K562 (cell line): ENCODE results near the gene ZC3HAV1L. TPM values are rescaled to one million over a fixed set of nuclear protein-coding genes. Genes with fewer than 3 reads are reported as not detected.
A peak's percentile ranks its signal among the peaks of the same experiment; 100 is the strongest.

Experiments
- ATAC-seq: fragments of 200-7000 bp; cut with Tn5 transposase; 3 replicates; pipeline ENCODE4 v1.9.1; 2020; ENCODE audit warnings: moderate library complexity
- BruUV-seq: library from RNA; stranded (reverse); fragments of 400-500 nt; replicated peaks from 2 replicates; lab custom pipeline; 2021; lab: Mats Ljungman, UMichigan
- CTCF ChIA-PET: fragments of 300-600 bp; formaldehyde crosslinking; extraction: SDS; loops from one replicate; lab custom pipeline; 2021; ENCODE audit warnings: low intra/inter-chr PET ratio; lab: Yijun Ruan, JAX
- POLR2A ChIA-PET: fragments of 300-600, 350-650 bp; sonication (Branson Sonifier 250); formaldehyde crosslinking; extraction: SDS; loops from one replicate; lab custom pipeline; 2021; ENCODE audit warnings: antibody characterized with exemption, inconsistent platforms; lab: Yijun Ruan, JAX
- DNase-seq, 4 experiments: peaks; one replicate each; pipeline versions ENCODE4 v3.0.0 to v3.0.0-alpha.2; 2011 to 2018; ENCODE audit warnings: low spot score in 3 of 4, mixed read lengths in 3 of 4; ENCODE audit errors: extremely low read depth in 1 of 4
- FAIRE-seq: peaks from 2 replicates; lab custom pipeline; 2011; peaks lifted over from hg19 to GRCh38; lab: Jason Lieb, UNC
- H2AFZ ChIP-seq: 2 replicates; pipeline ENCODE4 v1.6.0; 2011; ENCODE audit warnings: low read depth, low read length, control low read depth, inconsistent platforms
- H3K27ac ChIP-seq: fragments of 200-600 bp; 3 replicates; pipeline ENCODE4 v1.8.0; 2011; ENCODE audit warnings: low read depth, mild to moderate bottlenecking, control low read depth, inconsistent platforms, low read length, moderate library complexity, mixed read lengths; ENCODE audit errors: extremely low read depth
- H3K27me3 ChIP-seq, 2 experiments: fragments of 300-600 bp in 1 of 2; 2 replicates in 1 of 2; 3 replicates in 1 of 2; pipeline versions ENCODE4 v1.6.0 to v1.8.0; 2011; ENCODE audit warnings: inconsistent platforms in 2 of 2, low read length in 2 of 2, mild to moderate bottlenecking in 1 of 2, mixed read lengths in 1 of 2, moderate library complexity in 1 of 2; ENCODE audit not compliant: control insufficient read depth in 2 of 2, insufficient read depth in 2 of 2
- H3K36me3 ChIP-seq: fragments of 300-600 bp; 3 replicates; pipeline ENCODE4 v1.8.0; 2011; ENCODE audit warnings: mild to moderate bottlenecking, low read length, inconsistent platforms; ENCODE audit not compliant: control insufficient read depth, insufficient read depth
- H3K4me1 ChIP-seq, 2 experiments: fragments of 200-600 bp in 1 of 2; replicated peaks in 1 of 2; 2 replicates in 1 of 2; 3 replicates in 1 of 2; pipeline versions ENCODE4 v1.5.1 to v1.8.0; 2011; ENCODE audit warnings: inconsistent platforms in 2 of 2, low read length in 2 of 2, mild to moderate bottlenecking in 1 of 2, mixed read lengths in 1 of 2, moderate library complexity in 1 of 2; ENCODE audit not compliant: control insufficient read depth in 2 of 2, insufficient read depth in 2 of 2
- H3K4me2 ChIP-seq: 2 replicates; pipeline ENCODE4 v1.6.1; 2011; ENCODE audit warnings: low read length, control low read depth, inconsistent platforms, mixed read lengths; ENCODE audit not compliant: insufficient read depth
- H3K4me3 ChIP-seq: fragments of 200-600 bp; sonication (generic), shearing (Covaris generic); 2 replicates; pipeline ENCODE4 v1.5.1; 2016; ENCODE audit warnings: control low read depth, inconsistent platforms
- H3K79me2 ChIP-seq: fragments of 200-600 bp; 3 replicates; pipeline ENCODE4 v1.8.0; 2011; ENCODE audit warnings: low read length, inconsistent platforms; ENCODE audit not compliant: control insufficient read depth, insufficient read depth
- H3K9ac ChIP-seq, 2 experiments: 2 replicates each; pipeline versions ENCODE4 v1.6.0 to v1.6.1; 2011; ENCODE audit warnings: low read depth in 2 of 2, low read length in 2 of 2, control low read depth in 1 of 2, inconsistent platforms in 1 of 2, mild to moderate bottlenecking in 1 of 2, mixed read lengths in 1 of 2; ENCODE audit not compliant: insufficient read depth in 1 of 2
- H3K9me1 ChIP-seq: one replicate; pipeline ENCODE4 v1.6.0; 2011; ENCODE audit warnings: inconsistent platforms, mild to moderate bottlenecking, low read length, moderate library complexity; ENCODE audit not compliant: control insufficient read depth, insufficient read depth
- H3K9me3 ChIP-seq: replicated peaks from 2 replicates; pipeline ENCODE4 v1.5.1; 2011; ENCODE audit warnings: low read depth, low read length, inconsistent platforms; ENCODE audit not compliant: control insufficient read depth, insufficient read depth
- H4K20me1 ChIP-seq: replicated peaks from 2 replicates; pipeline ENCODE4 v1.6.1; 2011; ENCODE audit warnings: low read length, inconsistent platforms, mixed read lengths; ENCODE audit not compliant: control insufficient read depth, insufficient read depth
- CEBPG ChIP-seq, 3 experiments: fragments of 200-800 bp in 1 of 3; sonication (Bioruptor generic) in 1 of 3; sonication (generic) in 1 of 3; formaldehyde crosslinking in 1 of 3; IDR thresholded peaks in 2 of 3; conservative IDR thresholded peaks in 1 of 3; 2 replicates each; pipeline versions ENCODE4 v1.6.1 to v1.8.0; 2016 to 2022; ENCODE audit warnings: missing compliant biosample characterization in 2 of 3, missing genetic modification characterization in 2 of 3, mild to moderate bottlenecking in 1 of 3, missing genetic modification reagents in 1 of 3
- KDM5B ChIP-seq: fragments of 200-600 bp; sonication (generic); IDR thresholded peaks from 2 replicates; pipeline ENCODE4 v1.6.1; 2012; ENCODE audit warnings: low read depth, mild to moderate bottlenecking, moderate library complexity, low read length, control low read depth, inconsistent platforms; ENCODE audit not compliant: insufficient replicate concordance
- NFIC ChIP-seq: fragments of 450-650 bp; IDR thresholded peaks from 2 replicates; pipeline ENCODE4 v1.6.1; 2017; ENCODE audit warnings: mild to moderate bottlenecking, inconsistent platforms
- POLR2A ChIP-seq: fragments of 450-650 bp; conservative IDR thresholded peaks from 2 replicates; pipeline ENCODE4 v1.6.1; 2016
- POLR2B ChIP-seq: fragments of 450-650 bp; IDR thresholded peaks from 2 replicates; pipeline ENCODE4 v1.6.1; 2018; ENCODE audit warnings: low read depth; ENCODE audit not compliant: partially characterized antibody
- TSC22D4 ChIP-seq: fragments of 450-650 bp; IDR thresholded peaks from 2 replicates; pipeline ENCODE4 v1.6.1; 2016; ENCODE audit warnings: missing genetic modification characterization, missing biosample characterization, control low read depth
- ZNF280A ChIP-seq: fragments of 450-650 bp; IDR thresholded peaks from 2 replicates; pipeline ENCODE4 v1.6.1; 2018; ENCODE audit warnings: mild to moderate bottlenecking, low read depth; ENCODE audit not compliant: partially characterized antibody
- in situ Hi-C: fragments of 300-500 bp; cut with MboI; formaldehyde crosslinking; loops from 4 replicates; pipeline ENCODE4 v1.15.0; 2018; ENCODE audit warnings: inconsistent platforms, mixed read lengths
- intact Hi-C: fragments of 100-400 bp; cut with micrococcal nuclease; formaldehyde crosslinking; loops from 2 replicates; pipeline ENCODE4 v1.14.2; 2022
- polyA plus RNA-seq, 8 experiments: library from polyadenylated mRNA; depleted of rRNA in 4 of 8; stranded (reverse) in 5 of 8; unstranded in 3 of 8; fragments of >200 nt; fragmentation: Nextera tagmentation in 2 of 8; fragmentation: Illumina TruSeq in 1 of 8; extraction: Ambion mirVana in 2 of 8; extraction: Trizol in 1 of 8; gene quantifications; 2 replicates each; pipeline versions ENCODE4 v1.2.1 to v1.2.3, GENCODE V29; 2011 to 2014; ENCODE audit warnings: inconsistent platforms in 1 of 8, missing spikeins in 1 of 8
- total RNA-seq, 7 experiments: library from RNA; depleted of rRNA in 6 of 7; stranded (reverse); fragments of >200 nt in 6 of 7; fragmentation: Illumina TruSeq in 2 of 7; extraction: Trizol in 2 of 7; gene quantifications; 2 replicates each; pipeline versions ENCODE4 v1.2.1 to v1.2.3, GENCODE V29; 2011 to 2021; ENCODE audit warnings: low replicate concordance in 1 of 7

Gene ZC3HAV1L
- total and polyA plus RNA-seq, 9 of the 15 experiments (the other 6 are each of a cell fraction or from before 2014, with no cell fraction given): not detected

DNA sequence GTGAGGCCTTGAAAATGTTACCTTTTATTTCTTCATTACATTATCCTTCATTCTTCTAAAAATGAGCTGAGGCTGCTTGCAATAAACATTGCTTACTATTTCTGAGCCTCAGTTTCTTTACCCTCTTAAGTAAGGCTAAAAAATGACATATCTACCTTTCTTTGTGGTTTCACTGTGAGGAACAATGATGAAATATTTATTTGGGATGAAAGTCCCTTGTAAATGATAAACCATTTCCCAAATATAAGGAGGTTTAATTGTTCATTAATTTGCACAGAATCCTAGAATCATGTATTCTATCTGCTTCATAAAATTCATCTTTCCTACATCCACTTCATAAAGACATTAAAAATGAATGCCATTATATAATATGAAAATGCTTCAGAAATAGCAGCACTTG lies 45.7 kb upstream of the ZC3HAV1L start:
- Histone ChIP-seq H3K27ac (no peak overlapping the region), H3K27me3 (no peaks in the 10 kb centered on the region), H3K36me3 (peaks cover 96% of the 10 kb centered on the region), H3K4me1 (no peaks in the 10 kb centered on the region), H3K4me2 (no peak overlapping the region), H2AFZ (no peak overlapping the region), H3K9ac (no peak overlapping the region), H3K9me1 (no peaks in the 10 kb centered on the region), H3K9me3 (peaks cover 3% of the 10 kb centered on the region), H3K4me3 (no peak overlapping the region), H3K79me2 (no peaks in the 10 kb centered on the region), H4K20me1 (peaks cover 4% of the 10 kb centered on the region; the same call in 1 of the 2 replicates)
- no peak for TF ChIP-seq POLR2B
- no peak for TF ChIP-seq KDM5B
- TF ChIP-seq ZNF280A: no peak
- no peak for TF ChIP-seq POLR2A
- no peak for TF ChIP-seq TSC22D4 (tag)
- no peak for TF ChIP-seq NFIC
- TF ChIP-seq CEBPG (CRISPR knock-in tag; IDR thresholded peaks at IDR 0.05): no peak
- 0 out of 4 replicates have a peak, but pooled peaks of 1 of the 2 experiments have one; percentile 23 for TF ChIP-seq CEBPG (tag; conservative IDR thresholded peaks at IDR 0.05 in 1 of 2, IDR thresholded peaks at IDR 0.05 in 1 of 2)
- ChIA-PET POLR2A (interaction anchor here (0.6 to 1.4 kb wide), 3 partner anchors 9 to 46 kb away, joined by 3 to 5 read pairs (median 4); no protein-coding TSS in a partner anchor), CTCF (no interaction called here)
- in situ Hi-C loops: no loop called here
- FAIRE-seq: no peak
- no TSS peak for BruUV-seq
- intact Hi-C loops: no loop called here
- no peak for ATAC-seq
- DNase-seq: no peak
